RWPE2 (cell line): ENCODE results near the gene ELK3.

ENCODE experiments used
- ATAC-seq: fragments of 200-7000 bp; cut with Tn5 transposase; 3 replicates; pipeline ENCODE4 v1.9.1; 2021; ENCODE audit warnings: low read depth
- DNase-seq: peaks from one replicate; pipeline ENCODE4 v3.0.0-alpha.2; 2020; ENCODE audit warnings: low spot score
- H3K27ac ChIP-seq: fragments of 450-650 bp; 2 replicates; pipeline ENCODE4 v1.5.1; 2017; ENCODE audit warnings: mild to moderate bottlenecking; ENCODE audit not compliant: poor library complexity, severe bottlenecking
- H3K27me3 ChIP-seq: fragments of 250-450 bp; sonication (Bioruptor Pico); 2 replicates; pipeline ENCODE4 v1.5.1; 2021; ENCODE audit warnings: mild to moderate bottlenecking, moderate library complexity; ENCODE audit not compliant: insufficient read depth, poor library complexity, severe bottlenecking
- H3K36me3 ChIP-seq: fragments of 250-450 bp; sonication (Bioruptor Pico); 2 replicates; pipeline ENCODE4 v1.5.1; 2020; ENCODE audit warnings: low read depth, mild to moderate bottlenecking, moderate library complexity
- H3K4me1 ChIP-seq: fragments of 250-450 bp; sonication (Bioruptor Pico); 2 replicates; pipeline ENCODE4 v1.5.1; 2021; ENCODE audit warnings: mild to moderate bottlenecking, moderate library complexity; ENCODE audit not compliant: insufficient read depth, poor library complexity, severe bottlenecking
- H3K4me3 ChIP-seq: fragments of 250-450 bp; sonication (Bioruptor Pico); 2 replicates; pipeline ENCODE4 v1.5.1; 2021; ENCODE audit warnings: mild to moderate bottlenecking, moderate library complexity; ENCODE audit not compliant: severe bottlenecking
- H3K9me3 ChIP-seq: fragments of 250-450 bp; sonication (Bioruptor Pico); 2 replicates; pipeline ENCODE4 v1.5.1; 2021; ENCODE audit warnings: mild to moderate bottlenecking, moderate library complexity; ENCODE audit not compliant: severe bottlenecking
- TF ChIP-seq, protein P1 (sequence below): fragments of 450-650 bp; IDR thresholded peaks from one replicate; pipeline ENCODE4 v1.5.1; 2017; ENCODE audit warnings: mild to moderate bottlenecking, moderate library complexity; ENCODE audit not compliant: poor library complexity, severe bottlenecking

Gene ELK3

DNA sequence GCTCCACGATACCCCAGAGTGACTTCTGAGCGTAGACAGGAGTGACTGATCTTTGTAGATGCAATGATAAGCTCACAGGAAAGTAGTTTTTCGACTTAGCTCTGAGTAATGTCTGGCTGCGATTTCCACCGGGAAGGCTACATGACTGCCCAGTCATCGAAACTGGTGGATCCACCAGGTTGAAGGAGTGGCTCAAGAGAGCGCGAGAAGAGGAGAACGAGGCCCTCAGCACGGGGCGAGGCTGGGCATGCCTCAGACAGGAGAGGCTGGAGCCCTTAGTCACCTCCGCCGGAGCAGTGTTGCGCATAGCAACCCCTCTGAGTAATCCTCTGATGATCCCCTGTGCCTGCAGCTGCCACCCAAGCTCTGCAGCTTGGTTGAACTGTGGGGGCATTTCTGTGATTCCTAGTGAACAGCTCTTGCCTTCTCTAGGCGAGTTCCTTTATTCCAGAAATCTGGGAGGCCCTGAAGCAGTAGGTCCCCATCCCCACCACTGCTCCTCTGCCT is 25.6 kb downstream of the ELK3 start:
- peak; percentile 98 for DNase-seq
- ATAC-seq: peak; percentile 97
- Histone ChIP-seq H3K4me3 (peak overlapping the region; percentile 15), H3K4me1 (peaks cover 60% of the 10 kb centered on the region), H3K9me3 (no peaks in the 10 kb centered on the region), H3K27me3 (no peaks in the 10 kb centered on the region), H3K27ac (peak overlapping the region; percentile 100), H3K36me3 (peaks cover 45% of the 10 kb centered on the region)
- TF ChIP-seq, protein P1, sequence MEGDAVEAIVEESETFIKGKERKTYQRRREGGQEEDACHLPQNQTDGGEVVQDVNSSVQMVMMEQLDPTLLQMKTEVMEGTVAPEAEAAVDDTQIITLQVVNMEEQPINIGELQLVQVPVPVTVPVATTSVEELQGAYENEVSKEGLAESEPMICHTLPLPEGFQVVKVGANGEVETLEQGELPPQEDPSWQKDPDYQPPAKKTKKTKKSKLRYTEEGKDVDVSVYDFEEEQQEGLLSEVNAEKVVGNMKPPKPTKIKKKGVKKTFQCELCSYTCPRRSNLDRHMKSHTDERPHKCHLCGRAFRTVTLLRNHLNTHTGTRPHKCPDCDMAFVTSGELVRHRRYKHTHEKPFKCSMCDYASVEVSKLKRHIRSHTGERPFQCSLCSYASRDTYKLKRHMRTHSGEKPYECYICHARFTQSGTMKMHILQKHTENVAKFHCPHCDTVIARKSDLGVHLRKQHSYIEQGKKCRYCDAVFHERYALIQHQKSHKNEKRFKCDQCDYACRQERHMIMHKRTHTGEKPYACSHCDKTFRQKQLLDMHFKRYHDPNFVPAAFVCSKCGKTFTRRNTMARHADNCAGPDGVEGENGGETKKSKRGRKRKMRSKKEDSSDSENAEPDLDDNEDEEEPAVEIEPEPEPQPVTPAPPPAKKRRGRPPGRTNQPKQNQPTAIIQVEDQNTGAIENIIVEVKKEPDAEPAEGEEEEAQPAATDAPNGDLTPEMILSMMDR: no peak

DNA sequence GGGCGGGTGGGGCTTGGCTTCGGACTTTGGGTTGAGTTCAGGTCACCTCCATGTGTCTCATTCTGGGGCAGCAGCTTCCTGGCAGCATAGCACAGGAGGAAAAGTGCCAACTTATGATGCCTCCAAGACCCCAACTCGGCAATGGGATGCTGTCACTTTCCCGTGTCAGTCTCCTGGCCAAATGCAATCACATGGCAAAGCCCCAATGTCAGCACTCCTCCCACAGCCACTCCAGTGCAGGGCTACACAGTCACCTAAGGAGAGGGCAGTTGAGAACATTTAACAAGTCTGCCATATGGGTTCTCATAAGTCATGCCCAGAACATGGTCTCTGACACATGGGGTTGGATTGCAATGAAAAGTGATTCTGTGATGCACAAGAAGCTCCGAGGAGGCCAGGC is 26.7 kb downstream of the ELK3 start:
- Histone ChIP-seq H3K4me1 (peaks cover 52% of the 10 kb centered on the region), H3K27me3 (no peaks in the 10 kb centered on the region), H3K4me3 (no peak overlapping the region), H3K27ac (peak overlapping the region; percentile 100), H3K36me3 (peaks cover 53% of the 10 kb centered on the region), H3K9me3 (no peaks in the 10 kb centered on the region)
- ATAC-seq: no peak
- no peak for DNase-seq
- TF ChIP-seq, protein P1: no peak

DNA sequence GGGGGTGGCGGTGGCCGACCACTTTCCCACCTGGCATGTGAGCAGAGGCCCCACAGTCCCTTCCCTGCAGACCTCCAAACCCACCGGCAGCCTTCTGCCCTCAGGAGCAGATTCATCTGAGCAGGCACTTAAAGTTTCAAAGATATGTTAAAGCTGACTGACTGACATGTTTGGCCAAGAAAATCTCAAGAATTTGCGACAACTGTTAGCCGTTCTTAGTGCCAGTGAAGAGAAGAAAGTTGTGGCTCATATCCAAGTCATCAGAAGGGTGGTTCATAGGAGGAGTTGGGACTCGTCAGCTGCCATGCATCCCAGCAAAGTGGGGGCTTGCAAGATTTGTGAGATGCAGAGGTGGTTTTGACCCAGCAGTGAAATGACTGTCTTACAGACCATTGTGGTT is 27.2 kb downstream of the ELK3 start:
- Histone ChIP-seq H3K9me3 (no peaks in the 10 kb centered on the region), H3K36me3 (peaks cover 55% of the 10 kb centered on the region), H3K27ac (peak overlapping the region; percentile 100), H3K4me3 (no peak overlapping the region), H3K4me1 (peaks cover 52% of the 10 kb centered on the region), H3K27me3 (no peaks in the 10 kb centered on the region)
- no peak for ATAC-seq
- DNase-seq: peak; percentile 20
- TF ChIP-seq, protein P1: no peak

DNA sequence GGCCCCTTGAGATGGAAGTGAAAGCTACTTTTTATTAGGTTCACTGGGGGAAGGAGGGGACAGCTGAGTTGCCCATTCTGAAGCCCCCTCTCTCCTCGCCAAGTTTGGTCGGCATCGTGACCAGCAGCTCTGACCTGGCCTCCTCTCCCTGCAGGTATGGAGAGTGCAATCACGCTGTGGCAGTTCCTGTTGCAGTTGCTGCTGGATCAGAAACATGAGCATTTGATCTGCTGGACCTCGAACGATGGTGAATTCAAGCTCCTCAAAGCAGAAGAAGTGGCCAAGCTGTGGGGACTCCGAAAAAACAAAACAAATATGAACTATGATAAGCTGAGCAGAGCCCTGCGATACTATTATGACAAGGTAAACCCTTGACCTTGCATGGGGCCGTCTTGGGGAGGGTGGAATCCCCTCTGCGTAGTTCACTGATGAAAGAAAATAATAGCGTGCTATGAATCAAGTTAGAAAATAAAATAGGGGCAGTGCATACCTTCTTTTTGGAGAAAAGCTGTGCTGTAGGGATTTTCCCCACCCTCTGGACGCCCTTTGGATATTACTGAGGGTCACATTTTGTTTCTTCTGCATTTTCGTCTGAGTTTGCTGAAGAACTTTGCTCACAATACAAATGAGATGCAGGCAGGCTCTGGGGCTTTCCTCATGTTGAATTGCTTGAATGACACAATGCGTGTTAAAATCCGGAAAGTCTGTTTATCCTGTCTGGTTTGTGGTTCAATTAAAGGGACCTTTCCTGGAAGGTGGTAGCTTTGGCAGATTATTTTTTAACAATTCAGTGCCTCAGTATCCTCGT is 29.4 kb downstream of the ELK3 start:
- Histone ChIP-seq H3K9me3 (no peaks in the 10 kb centered on the region), H3K27ac (no peak overlapping the region), H3K4me1 (peaks cover 34% of the 10 kb centered on the region), H3K27me3 (no peaks in the 10 kb centered on the region), H3K4me3 (no peak overlapping the region), H3K36me3 (peaks cover 60% of the 10 kb centered on the region)
- DNase-seq (peak; percentile 11), ATAC-seq (no peak)
- TF ChIP-seq, protein P1: no peak

DNA sequence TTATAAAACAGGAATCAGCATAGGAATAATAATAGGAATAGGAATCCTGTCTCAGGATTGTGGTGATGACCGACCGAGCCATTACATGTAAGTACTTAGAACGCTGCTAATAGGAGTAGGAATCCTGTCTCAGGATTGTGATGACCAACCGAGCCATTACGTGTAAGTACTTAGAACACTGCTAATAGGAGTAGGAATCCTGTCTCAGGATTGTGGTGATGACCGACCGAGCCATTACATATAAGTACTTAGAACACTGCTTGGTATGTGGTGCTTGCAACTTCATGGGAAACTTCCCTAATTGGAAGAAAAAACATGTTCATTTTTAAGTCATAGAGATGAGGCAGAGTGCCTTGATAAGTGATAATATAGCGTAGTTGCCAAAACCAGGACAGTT is 30.0 kb downstream of the ELK3 start:
- no peak for ATAC-seq
- TF ChIP-seq, protein P1: no peak
- Histone ChIP-seq H3K4me3 (no peak overlapping the region), H3K9me3 (no peaks in the 10 kb centered on the region), H3K4me1 (peaks cover 34% of the 10 kb centered on the region), H3K27ac (peak overlapping the region; percentile 17), H3K36me3 (peaks cover 64% of the 10 kb centered on the region), H3K27me3 (no peaks in the 10 kb centered on the region)
- DNase-seq: no peak
